ENCODE data around the gene FNBP1. TPM values are rescaled to one million over a fixed set of nuclear protein-coding genes. Genes with fewer than 3 reads are reported as not detected.

Gene FNBP1
- total RNA-seq, 1 experiment from 2014 or later: 43.6 TPM

DNA sequence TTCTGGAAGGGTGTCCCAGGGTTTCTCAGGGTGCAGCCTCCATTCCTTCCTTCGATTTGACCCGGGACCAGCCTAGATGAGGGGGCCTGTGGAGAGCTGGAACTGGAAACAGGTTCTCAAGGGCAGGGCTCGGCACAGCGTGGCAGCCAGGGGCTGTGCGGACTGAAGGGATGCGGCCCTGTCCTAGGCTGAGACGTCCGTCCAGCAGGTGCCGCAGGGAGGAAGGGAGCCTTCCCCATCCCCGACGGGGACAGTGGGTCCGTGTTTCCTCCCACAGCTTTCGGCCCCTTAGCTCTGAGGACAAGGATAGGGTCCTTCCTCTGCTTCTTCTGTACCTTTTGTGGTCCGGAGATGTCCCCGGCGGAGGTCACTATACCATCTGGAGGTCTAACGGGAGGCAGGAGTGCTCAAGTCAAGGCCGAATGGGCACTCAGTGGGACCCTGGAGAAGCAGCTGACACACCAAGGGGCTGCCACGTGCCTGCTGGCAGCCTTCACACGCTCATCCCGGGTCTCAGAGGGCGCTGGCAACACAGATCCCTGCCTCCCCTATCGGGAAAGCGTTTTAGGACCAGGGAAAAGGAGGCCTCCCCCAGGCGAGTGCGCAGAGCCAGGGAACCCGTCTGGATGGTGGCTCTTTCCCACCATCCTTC lies 157.8 kb downstream of the FNBP1 start:
- TF ChIP-seq NR3C1 (CRISPR knock-in tag; conservative IDR thresholded peaks at IDR 0.05; ENCODE audit: low read depth) (no peak), FOXP1 (CRISPR knock-in tag; IDR thresholded peaks at IDR 0.05; ENCODE audit: borderline replicate concordance) (peak; percentile 1; the same call in 1 of the 2 replicates), TEAD4 (CRISPR knock-in tag; IDR thresholded peaks at IDR 0.05) (no peak)
- TF ChIP-seq, protein P1, sequence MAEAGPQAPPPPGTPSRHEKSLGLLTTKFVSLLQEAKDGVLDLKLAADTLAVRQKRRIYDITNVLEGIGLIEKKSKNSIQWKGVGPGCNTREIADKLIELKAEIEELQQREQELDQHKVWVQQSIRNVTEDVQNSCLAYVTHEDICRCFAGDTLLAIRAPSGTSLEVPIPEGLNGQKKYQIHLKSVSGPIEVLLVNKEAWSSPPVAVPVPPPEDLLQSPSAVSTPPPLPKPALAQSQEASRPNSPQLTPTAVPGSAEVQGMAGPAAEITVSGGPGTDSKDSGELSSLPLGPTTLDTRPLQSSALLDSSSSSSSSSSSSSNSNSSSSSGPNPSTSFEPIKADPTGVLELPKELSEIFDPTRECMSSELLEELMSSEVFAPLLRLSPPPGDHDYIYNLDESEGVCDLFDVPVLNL (CRISPR knock-in tag; IDR thresholded peaks at IDR 0.05; ENCODE audit: borderline replicate concordance, low read depth): no peak
- TF ChIP-seq, protein P2, sequence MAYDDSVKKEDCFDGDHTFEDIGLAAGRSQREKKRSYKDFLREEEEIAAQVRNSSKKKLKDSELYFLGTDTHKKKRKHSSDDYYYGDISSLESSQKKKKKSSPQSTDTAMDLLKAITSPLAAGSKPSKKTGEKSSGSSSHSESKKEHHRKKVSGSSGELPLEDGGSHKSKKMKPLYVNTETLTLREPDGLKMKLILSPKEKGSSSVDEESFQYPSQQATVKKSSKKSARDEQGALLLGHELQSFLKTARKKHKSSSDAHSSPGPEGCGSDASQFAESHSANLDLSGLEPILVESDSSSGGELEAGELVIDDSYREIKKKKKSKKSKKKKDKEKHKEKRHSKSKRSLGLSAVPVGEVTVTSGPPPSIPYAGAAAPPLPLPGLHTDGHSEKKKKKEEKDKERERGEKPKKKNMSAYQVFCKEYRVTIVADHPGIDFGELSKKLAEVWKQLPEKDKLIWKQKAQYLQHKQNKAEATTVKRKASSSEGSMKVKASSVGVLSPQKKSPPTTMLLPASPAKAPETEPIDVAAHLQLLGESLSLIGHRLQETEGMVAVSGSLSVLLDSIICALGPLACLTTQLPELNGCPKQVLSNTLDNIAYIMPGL (CRISPR knock-in tag; IDR thresholded peaks at IDR 0.05): 0 out of 2 replicates have a peak, but pooled peaks have one; percentile 9
- TF ChIP-seq, protein P3, sequence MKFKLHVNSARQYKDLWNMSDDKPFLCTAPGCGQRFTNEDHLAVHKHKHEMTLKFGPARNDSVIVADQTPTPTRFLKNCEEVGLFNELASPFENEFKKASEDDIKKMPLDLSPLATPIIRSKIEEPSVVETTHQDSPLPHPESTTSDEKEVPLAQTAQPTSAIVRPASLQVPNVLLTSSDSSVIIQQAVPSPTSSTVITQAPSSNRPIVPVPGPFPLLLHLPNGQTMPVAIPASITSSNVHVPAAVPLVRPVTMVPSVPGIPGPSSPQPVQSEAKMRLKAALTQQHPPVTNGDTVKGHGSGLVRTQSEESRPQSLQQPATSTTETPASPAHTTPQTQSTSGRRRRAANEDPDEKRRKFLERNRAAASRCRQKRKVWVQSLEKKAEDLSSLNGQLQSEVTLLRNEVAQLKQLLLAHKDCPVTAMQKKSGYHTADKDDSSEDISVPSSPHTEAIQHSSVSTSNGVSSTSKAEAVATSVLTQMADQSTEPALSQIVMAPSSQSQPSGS (CRISPR knock-in tag; IDR thresholded peaks at IDR 0.05; ENCODE audit: borderline replicate concordance, low read depth): no peak
- Mint-ChIP-seq H3K4me1 (peaks cover 57% of the 10 kb centered on the region), H3K27me3 (ENCODE audit: low read depth) (no peaks in the 10 kb centered on the region), H3K36me3 (no peaks in the 10 kb centered on the region), H3K9me3 (no peaks in the 10 kb centered on the region), H3K4me3 (peak overlapping the region; percentile 63), H3K27ac (peak overlapping the region; percentile 88)
- DNase-seq (ENCODE audit: low spot score) (peak; percentile 31), ATAC-seq (peak; percentile 6)
- CTCF ChIA-PET: interaction anchor here (0.6 to 1.5 kb wide), 9 partner anchors 8 to 222 kb away, joined by 3 to 5 read pairs (median 3); no protein-coding TSS in a partner anchor
- POLR2A ChIA-PET: interaction anchor here (0.7 kb wide), 1 partner anchor 83 kb away, joined by 3 read pairs; no protein-coding TSS in a partner anchor

DNA sequence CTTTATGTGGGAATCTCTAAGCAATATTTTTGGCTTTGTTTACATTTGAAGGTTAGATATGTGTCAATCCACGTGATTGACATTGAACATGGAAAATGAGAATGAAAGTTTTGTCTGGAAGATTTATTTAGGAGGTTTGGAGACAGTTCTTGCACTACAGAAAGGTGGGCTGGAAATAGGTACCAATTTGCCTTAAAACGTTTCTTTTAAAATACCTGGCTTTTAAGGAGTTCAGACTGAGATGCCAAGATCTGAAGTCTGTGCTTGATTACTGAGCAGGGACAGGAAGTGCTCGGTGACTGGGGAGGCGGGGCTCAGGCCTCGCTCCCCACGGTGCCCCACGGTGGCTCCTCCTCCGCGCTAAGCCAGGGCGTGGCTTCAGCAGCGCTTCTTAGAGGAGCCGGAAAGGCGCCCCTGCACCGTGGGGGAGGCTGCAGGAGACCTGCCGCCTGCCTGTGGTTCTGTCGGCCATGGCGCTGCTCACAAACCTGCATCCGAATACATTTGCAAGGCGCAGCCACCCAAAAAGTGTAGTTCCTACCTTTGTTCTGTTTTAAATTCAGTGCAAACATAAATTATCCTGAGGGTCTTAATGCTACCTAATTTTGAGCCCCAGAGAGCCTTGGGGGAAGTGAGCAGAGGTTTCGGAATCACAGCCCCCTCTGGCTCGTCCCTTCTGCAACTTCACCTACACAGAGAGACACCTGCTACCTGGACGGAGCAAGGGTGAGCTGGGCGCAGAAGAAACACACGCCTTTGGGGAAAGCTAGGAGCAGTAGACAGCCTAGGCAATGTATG lies 158.6 kb downstream of the FNBP1 start:
- ChIA-PET POLR2A (interaction anchor here (0.7 kb wide), 1 partner anchor 84 kb away, joined by 3 read pairs; no protein-coding TSS in a partner anchor), CTCF (interaction anchor here (0.6 to 1.5 kb wide), 5 partner anchors 9 to 215 kb away, joined by 3 to 5 read pairs (median 4); no protein-coding TSS in a partner anchor)
- Mint-ChIP-seq H3K4me3 (peak overlapping the region; percentile 63), H3K27ac (peak overlapping the region; percentile 90), H3K9me3 (no peaks in the 10 kb centered on the region), H3K4me1 (peaks cover 51% of the 10 kb centered on the region), H3K27me3 (ENCODE audit: low read depth) (no peaks in the 10 kb centered on the region), H3K36me3 (no peaks in the 10 kb centered on the region)
- ATAC-seq: peak; percentile 86
- DNase-seq (ENCODE audit: low spot score): peak; percentile 91
- TF ChIP-seq, protein P4, sequence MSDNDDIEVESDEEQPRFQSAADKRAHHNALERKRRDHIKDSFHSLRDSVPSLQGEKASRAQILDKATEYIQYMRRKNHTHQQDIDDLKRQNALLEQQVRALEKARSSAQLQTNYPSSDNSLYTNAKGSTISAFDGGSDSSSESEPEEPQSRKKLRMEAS (CRISPR knock-in tag; IDR thresholded peaks at IDR 0.05): peak; percentile 56; the same call in 1 of the 2 replicates
- TF ChIP-seq, protein P5, sequence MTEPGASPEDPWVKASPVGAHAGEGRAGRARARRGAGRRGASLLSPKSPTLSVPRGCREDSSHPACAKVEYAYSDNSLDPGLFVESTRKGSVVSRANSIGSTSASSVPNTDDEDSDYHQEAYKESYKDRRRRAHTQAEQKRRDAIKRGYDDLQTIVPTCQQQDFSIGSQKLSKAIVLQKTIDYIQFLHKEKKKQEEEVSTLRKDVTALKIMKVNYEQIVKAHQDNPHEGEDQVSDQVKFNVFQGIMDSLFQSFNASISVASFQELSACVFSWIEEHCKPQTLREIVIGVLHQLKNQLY (CRISPR knock-in tag; IDR thresholded peaks at IDR 0.05): no peak
- TF ChIP-seq, protein P2 (CRISPR knock-in tag; IDR thresholded peaks at IDR 0.05): peak; percentile 3; the same call in 1 of the 2 replicates
- TF ChIP-seq SP1 (CRISPR knock-in tag; conservative IDR thresholded peaks at IDR 0.05): peak; percentile 67; the same call in 1 of the 2 replicates
